Thoracic aorta (tissue), 2 donors: ENCODE data around the gene CAMSAP2. TPM values are rescaled to one million over a fixed set of nuclear protein-coding genes. Genes with fewer than 3 reads are reported as not detected.

Source experiments
- ATAC-seq: fragments of 150-250 bp; one replicate; pipeline ENCODE4 v1.8.0; 2017; ENCODE audit warnings: low read depth; ENCODE audit not compliant: insufficient number of reproducible peaks, low FRiP score
- DNase-seq: peaks from one replicate; pipeline ENCODE4 v3.0.0-alpha.2; 2020; ENCODE audit warnings: low spot score
- H3K27ac ChIP-seq, 2 donors: fragments of 200-600 bp; sonication (generic); 1 replicate in 1 of 2; 2 replicates in 1 of 2; pipeline ENCODE4 v1.5.1; 2016; ENCODE audit warnings: mild to moderate bottlenecking in 2 of 2, moderate library complexity in 2 of 2
- H3K27me3 ChIP-seq: fragments of 200-600 bp; sonication (generic); replicated peaks from 2 replicates; pipeline ENCODE4 v1.6.0; 2016; ENCODE audit warnings: mild to moderate bottlenecking; ENCODE audit not compliant: insufficient read depth
- H3K36me3 ChIP-seq: fragments of 200-600 bp; sonication (generic); one replicate; pipeline ENCODE4 v1.5.1; 2016
- H3K4me1 ChIP-seq, 2 donors: fragments of 200-600 bp; sonication (generic); 1 replicate in 1 of 2; 2 replicates in 1 of 2; pipeline versions ENCODE4 v1.5.1 to v1.6.0; 2016; ENCODE audit warnings: low read depth in 2 of 2, mild to moderate bottlenecking in 1 of 2; ENCODE audit not compliant: control insufficient read depth in 1 of 2
- H3K4me3 ChIP-seq: fragments of 200-600 bp; sonication (generic); 2 replicates; pipeline ENCODE4 v1.5.1; 2016; ENCODE audit warnings: mild to moderate bottlenecking
- H3K9me3 ChIP-seq: fragments of 200-600 bp; sonication (generic); 2 replicates; pipeline ENCODE4 v1.5.1; 2016
- CTCF ChIP-seq: fragments of 200-600 bp; sonication (generic); IDR thresholded peaks from one replicate; pipeline ENCODE4 v1.5.1; 2019; ENCODE audit warnings: antibody characterized with exemption
- total RNA-seq, 2 donors: library from RNA; depleted of rRNA; stranded (reverse); fragments of >200 nt; gene quantifications; one replicate each; pipeline versions ENCODE4 v1.1.0 to v1.2.3, GENCODE V29; 2016

CAMSAP2 gene
- total RNA-seq, 2 donors from 2014 or later: 46.4 to 60.7 TPM

GRCh38 chr1:200895801-200896530 is 157.3 kb downstream of the CAMSAP2 start:
- no peak for ATAC-seq

GRCh38 chr1:200896531-200897196 is 158.0 kb downstream of the CAMSAP2 start:
- Histone ChIP-seq H3K36me3 (no peaks in the 10 kb centered on the region), H3K27me3 (no peaks in the 10 kb centered on the region), H3K4me3 (no peak overlapping the region), H3K9me3 (no peaks in the 10 kb centered on the region), H3K27ac (no peak overlapping the region), H3K4me1 (peaks cover 3% of the 10 kb centered on the region in 2 donors)
- DNase-seq (no peak), ATAC-seq (no peak)
- TF ChIP-seq CTCF: no peak

More at GRCh38 chr1:200895801-200896530, 157.3 kb downstream of the CAMSAP2 start:
- DNase-seq: no peak
- Histone ChIP-seq H3K36me3 (no peaks in the 10 kb centered on the region), H3K4me1 (peaks cover 3 to 10% of the 10 kb centered on the region in 2 donors), H3K9me3 (no peaks in the 10 kb centered on the region), H3K27me3 (no peaks in the 10 kb centered on the region), H3K4me3 (no peak overlapping the region), H3K27ac (no peak overlapping the region)
- no peak for TF ChIP-seq CTCF

GRCh38 chr1:200897259-200897658 is 158.6 kb downstream of the CAMSAP2 start:
- H3K9me3 ChIP-seq: no peaks in the 10 kb centered on the region
- no peaks in the 10 kb centered on the region for H3K36me3 ChIP-seq
- ATAC-seq: no peak
- no peaks in the 10 kb centered on the region for H3K27me3 ChIP-seq
- no peaks in the 10 kb centered on the region for H3K4me1 ChIP-seq
- H3K4me3 ChIP-seq: no peak overlapping the region
- no peak overlapping the region for H3K27ac ChIP-seq
- DNase-seq: no peak
- TF ChIP-seq CTCF: no peak

- no peak for TF ChIP-seq CTCF
- no peaks in the 10 kb centered on the region for H3K27me3 ChIP-seq
- ATAC-seq: no peak
- DNase-seq: no peak
- H3K4me1 ChIP-seq: no peaks in the 10 kb centered on the region
- H3K9me3 ChIP-seq: no peaks in the 10 kb centered on the region
- H3K4me3 ChIP-seq: no peak overlapping the region
- H3K36me3 ChIP-seq: no peaks in the 10 kb centered on the region
- H3K27ac ChIP-seq: no peak overlapping the region
Measured at GRCh38 chr1:200899015-200899386, 160.3 kb downstream of the CAMSAP2 start.

- H3K4me1 ChIP-seq: no peaks in the 10 kb centered on the region
- DNase-seq (no peak), ATAC-seq (no peak)
- H3K36me3 ChIP-seq: no peaks in the 10 kb centered on the region
- H3K27me3 ChIP-seq: no peaks in the 10 kb centered on the region
- no peak overlapping the region for H3K27ac ChIP-seq
- H3K9me3 ChIP-seq: no peaks in the 10 kb centered on the region
- TF ChIP-seq CTCF: no peak
- H3K4me3 ChIP-seq: no peak overlapping the region
Measured at GRCh38 chr1:200899451-200899915, 160.8 kb downstream of the CAMSAP2 start.
